Measurements from ENCODE around the gene URB1. TPM values are rescaled to one million over a fixed set of nuclear protein-coding genes. Genes with fewer than 3 reads are reported as not detected.
"Not testable (repeated sequence)": the region's sequence is repeated elsewhere in the genome, so short reads cannot be mapped to it uniquely, and the experiment has no call there.

Gene URB1
- total RNA-seq, 2 donors from 2014 or later, result 15.4 to 16.7 TPM

DNA sequence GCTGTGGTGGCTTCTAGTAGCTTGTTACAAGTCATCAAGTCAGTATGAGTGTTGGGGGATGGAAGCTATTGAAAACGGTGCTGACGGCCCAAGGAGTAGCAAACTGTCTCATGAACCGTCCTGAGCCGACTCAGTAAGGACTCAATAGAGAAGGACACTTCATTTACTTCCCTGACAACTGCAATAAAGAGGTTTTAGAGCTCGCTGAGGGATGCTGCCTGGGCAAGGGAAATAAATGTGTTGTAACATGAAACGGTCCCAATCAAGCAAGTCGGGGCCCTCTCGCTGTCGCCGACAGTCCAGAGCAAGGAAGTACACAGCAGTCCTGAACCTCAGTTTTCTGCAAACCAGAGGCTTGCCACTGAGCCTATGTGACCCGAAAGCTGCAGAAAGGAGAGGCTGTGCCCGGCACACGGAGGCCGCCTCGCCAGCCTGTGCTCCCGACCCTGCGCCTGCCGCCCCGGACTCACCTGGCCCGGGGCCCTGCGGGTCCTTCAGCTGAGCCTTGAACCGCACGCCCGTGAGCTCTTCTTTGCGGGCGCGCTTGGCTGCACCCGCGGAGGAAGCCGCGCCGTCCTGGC, 423 bp downstream of the URB1 start:
- Mint-ChIP-seq H3K4me1 (ENCODE audit: low read depth) (peaks cover 57% of the 10 kb centered on the region), H3K9me3 (no peaks in the 10 kb centered on the region), H3K36me3 (ENCODE audit: insufficient read depth in 2 of 2) (peaks cover 4 to 5% of the 10 kb centered on the region in 2 donors), H3K27me3 (ENCODE audit: low read depth) (no peaks in the 10 kb centered on the region), H3K27ac (no peak overlapping the region), H3K4me3 (peak overlapping the region; percentile 81 to 91)
- DNase-seq (no peak), ATAC-seq (replicated peaks in 1 of 2) (no peak)

GRCh38 chr21:32391755-32392154, 1.1 kb downstream of the URB1 start:
- DNase-seq (no peak), ATAC-seq (replicated peaks in 1 of 2) (no peak)
- Mint-ChIP-seq H3K36me3 (ENCODE audit: insufficient read depth in 2 of 2) (peaks cover 4 to 5% of the 10 kb centered on the region in 2 donors), H3K27ac (peak overlapping the region; percentile 55), H3K27me3 (ENCODE audit: low read depth) (no peaks in the 10 kb centered on the region), H3K4me3 (peak overlapping the region; percentile 81 to 91), H3K9me3 (no peaks in the 10 kb centered on the region), H3K4me1 (ENCODE audit: low read depth) (peaks cover 64% of the 10 kb centered on the region)

DNA sequence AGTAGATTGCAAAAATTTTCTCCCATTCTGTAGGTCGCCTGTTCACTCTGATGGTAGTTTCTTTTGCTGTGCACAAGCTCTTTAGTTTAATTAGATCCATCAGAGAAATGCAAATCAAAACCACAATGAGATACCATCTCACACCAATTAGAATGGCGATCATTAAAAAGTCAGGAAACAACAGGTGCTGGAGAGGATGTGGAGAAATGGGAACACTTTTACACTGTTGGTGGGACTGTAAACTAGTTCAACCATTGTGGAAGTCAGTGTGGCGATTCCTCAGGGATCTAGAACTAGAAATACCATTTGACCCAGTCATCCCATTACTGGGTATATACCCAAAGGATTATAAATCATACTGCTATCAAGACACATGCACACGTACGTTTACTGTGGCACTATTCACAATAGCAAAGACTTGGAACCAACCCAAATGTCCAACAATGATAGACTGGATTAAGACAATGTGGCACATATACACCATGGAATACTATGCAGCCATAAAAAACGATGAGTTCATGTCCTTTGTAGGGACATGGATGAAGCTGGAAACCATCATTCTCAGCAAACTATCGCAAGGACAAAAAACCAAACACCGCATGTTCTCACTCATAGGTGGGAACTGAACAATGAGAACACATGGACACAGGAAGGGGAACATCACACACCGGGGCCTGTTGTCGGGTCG, 2.1 kb downstream of the URB1 start:
- DNase-seq; H3K27me3 Mint-ChIP-seq (ENCODE audit: low read depth); ATAC-seq (replicated peaks in 1 of 2); H3K36me3 Mint-ChIP-seq (ENCODE audit: insufficient read depth in 2 of 2); H3K9me3 Mint-ChIP-seq: not testable (repeated sequence)
- Mint-ChIP-seq H3K27ac (peak overlapping the region; percentile 14), H3K4me3 (peak overlapping the region in 1 of 2 donors; percentile 2), H3K4me1 (ENCODE audit: low read depth) (peaks cover 72% of the 10 kb centered on the region)

DNA sequence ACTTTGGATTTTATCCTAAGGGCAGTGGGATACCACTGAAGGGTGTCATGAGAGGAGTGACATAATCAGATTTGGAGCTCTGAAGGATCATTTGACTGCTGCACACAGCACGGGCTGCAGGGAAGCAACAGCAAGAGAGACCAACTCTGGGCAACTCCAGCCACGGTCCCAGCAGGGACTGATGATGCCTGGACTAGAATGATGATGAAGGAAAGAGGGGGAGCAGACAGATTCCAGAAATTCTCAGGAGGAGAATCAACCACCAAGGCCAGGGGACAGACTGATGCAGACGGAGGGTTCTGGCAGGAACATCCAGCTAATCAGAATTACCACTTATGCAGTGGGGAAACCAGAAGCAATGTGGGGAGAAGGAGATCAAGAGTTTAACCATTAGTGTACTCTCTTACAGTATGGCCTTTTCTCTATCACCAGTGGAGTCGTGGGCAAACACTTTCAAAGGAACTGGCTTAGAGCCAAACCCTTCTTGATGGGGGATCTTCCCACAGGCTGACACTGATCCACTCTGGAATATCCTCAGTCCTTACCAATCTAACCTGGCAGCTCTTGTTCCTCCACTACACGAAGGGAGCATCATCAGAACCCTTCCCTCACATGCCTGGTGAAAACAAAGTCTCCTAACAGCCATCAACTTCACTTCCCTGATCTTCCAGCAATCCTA, 3.3 kb downstream of the URB1 start:
- DNase-seq, result no peak
- Mint-ChIP-seq H3K4me3 (peak overlapping the region; percentile 2 to 21), H3K4me1 (ENCODE audit: low read depth) (peaks cover 76% of the 10 kb centered on the region), H3K9me3 (no peaks in the 10 kb centered on the region), H3K27me3 (ENCODE audit: low read depth) (no peaks in the 10 kb centered on the region), H3K27ac (peak overlapping the region; percentile 23), H3K36me3 (ENCODE audit: insufficient read depth in 2 of 2) (peaks cover 4 to 9% of the 10 kb centered on the region in 2 donors)
- ATAC-seq (replicated peaks in 1 of 2), result no peak

- Mint-ChIP-seq H3K9me3 (no peaks in the 10 kb centered on the region), H3K36me3 (ENCODE audit: insufficient read depth in 2 of 2) (peaks cover 9 to 17% of the 10 kb centered on the region in 2 donors), H3K4me1 (ENCODE audit: low read depth) (peaks cover 67% of the 10 kb centered on the region), H3K4me3 (no peak overlapping the region), H3K27ac (no peak overlapping the region), H3K27me3 (ENCODE audit: low read depth) (no peaks in the 10 kb centered on the region)
- DNase-seq (no peak), ATAC-seq (replicated peaks in 1 of 2) (no peak)
These were observed 4.5 kb downstream of the URB1 start for GRCh38 chr21:32388306-32388705.

GRCh38 chr21:32387151-32387550, 5.7 kb downstream of the URB1 start:
- no peaks in the 10 kb centered on the region for H3K27me3 Mint-ChIP-seq (ENCODE audit: low read depth)

DNA sequence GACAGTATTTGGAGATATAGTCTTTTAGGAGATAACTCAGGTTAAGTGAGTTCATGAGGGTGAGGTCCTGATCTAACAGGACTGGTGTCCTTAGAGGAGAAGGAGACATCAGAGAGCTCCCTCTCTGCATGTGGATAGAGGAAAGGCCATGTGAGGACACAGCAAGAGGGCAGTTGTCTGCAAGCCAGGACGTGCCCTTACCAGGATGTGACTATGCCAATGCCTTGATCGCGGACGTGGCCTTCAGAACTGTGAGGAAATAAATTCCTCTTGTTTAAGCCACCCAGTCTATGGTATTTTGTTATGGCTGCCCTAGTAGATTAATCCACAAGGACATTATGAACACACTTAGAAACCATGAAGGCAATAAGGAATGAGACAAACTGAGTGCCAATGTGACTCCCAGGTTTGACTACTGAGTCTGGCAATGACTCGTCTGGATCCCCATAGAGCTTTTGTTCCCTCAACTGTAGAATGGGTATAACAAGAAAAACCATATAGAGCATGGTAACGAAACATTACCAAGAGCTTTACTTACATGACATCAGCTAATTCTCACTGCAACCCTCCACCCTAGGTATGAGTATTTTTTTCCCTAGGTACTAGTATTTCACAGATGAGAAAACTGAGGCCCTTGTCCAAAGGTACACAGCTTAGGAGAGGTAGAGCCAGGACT, 6.5 kb downstream of the URB1 start:
- H3K9me3 Mint-ChIP-seq, result no peaks in the 10 kb centered on the region
- peaks cover 10 to 22% of the 10 kb centered on the region in 2 donors for H3K36me3 Mint-ChIP-seq (ENCODE audit: insufficient read depth in 2 of 2)
- DNase-seq, result no peak
- no peaks in the 10 kb centered on the region for H3K27me3 Mint-ChIP-seq (ENCODE audit: low read depth)
- H3K4me3 Mint-ChIP-seq, result no peak overlapping the region
- H3K27ac Mint-ChIP-seq, result peak overlapping the region; percentile 40
- ATAC-seq (replicated peaks in 1 of 2), result peak in 1 of 2 donors; percentile 72
- H3K4me1 Mint-ChIP-seq (ENCODE audit: low read depth), result peaks cover 58% of the 10 kb centered on the region

More at GRCh38 chr21:32387151-32387550, 5.7 kb downstream of the URB1 start:
- no peak for ATAC-seq (replicated peaks in 1 of 2)
- Mint-ChIP-seq H3K9me3 (no peaks in the 10 kb centered on the region), H3K36me3 (ENCODE audit: insufficient read depth in 2 of 2) (peaks cover 10 to 22% of the 10 kb centered on the region in 2 donors), H3K27ac (peak overlapping the region; percentile 29), H3K4me3 (no peak overlapping the region), H3K4me1 (ENCODE audit: low read depth) (peaks cover 65% of the 10 kb centered on the region)
- no peak for DNase-seq

DNA sequence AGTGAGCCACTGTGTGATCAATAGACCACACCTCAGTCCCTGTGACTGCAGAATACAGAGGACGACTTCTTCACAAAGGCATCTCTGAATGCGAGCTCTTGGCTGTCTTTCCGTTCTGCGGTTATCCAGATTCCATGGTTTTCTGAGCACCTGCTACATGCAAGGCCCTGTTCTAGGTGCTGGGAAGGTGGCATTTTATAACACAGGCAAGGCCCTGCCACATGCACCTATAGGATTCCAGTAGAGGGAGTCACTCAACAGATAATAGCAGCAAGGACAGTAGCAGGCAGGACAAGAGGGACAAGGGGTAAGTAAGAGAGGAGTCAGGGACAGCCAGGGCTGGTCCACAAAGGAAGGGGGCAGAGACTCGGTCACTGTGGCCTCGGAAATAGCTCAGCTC, 9.0 kb downstream of the URB1 start:
- H3K4me1 Mint-ChIP-seq (ENCODE audit: low read depth), result peaks cover 33% of the 10 kb centered on the region
- no peak overlapping the region for H3K27ac Mint-ChIP-seq
- H3K27me3 Mint-ChIP-seq (ENCODE audit: low read depth), result no peaks in the 10 kb centered on the region
- DNase-seq (no peak), ATAC-seq (replicated peaks in 1 of 2) (no peak)
- H3K36me3 Mint-ChIP-seq (ENCODE audit: insufficient read depth in 2 of 2), result peaks cover 12 to 25% of the 10 kb centered on the region in 2 donors
- H3K4me3 Mint-ChIP-seq, result no peak overlapping the region
- H3K9me3 Mint-ChIP-seq, result no peaks in the 10 kb centered on the region

- peaks cover 16% of the 10 kb centered on the region for H3K4me1 Mint-ChIP-seq (ENCODE audit: low read depth)
- H3K27me3 Mint-ChIP-seq (ENCODE audit: low read depth), result no peaks in the 10 kb centered on the region
- no peak overlapping the region for H3K27ac Mint-ChIP-seq
- ATAC-seq (replicated peaks in 1 of 2) (no peak), DNase-seq (no peak)
- no peak overlapping the region for H3K4me3 Mint-ChIP-seq
- no peaks in the 10 kb centered on the region for H3K9me3 Mint-ChIP-seq
- H3K36me3 Mint-ChIP-seq (ENCODE audit: insufficient read depth in 2 of 2), result peaks cover 10 to 29% of the 10 kb centered on the region in 2 donors
These were observed 10.6 kb downstream of the URB1 start for GRCh38 chr21:32382108-32382644.

DNA sequence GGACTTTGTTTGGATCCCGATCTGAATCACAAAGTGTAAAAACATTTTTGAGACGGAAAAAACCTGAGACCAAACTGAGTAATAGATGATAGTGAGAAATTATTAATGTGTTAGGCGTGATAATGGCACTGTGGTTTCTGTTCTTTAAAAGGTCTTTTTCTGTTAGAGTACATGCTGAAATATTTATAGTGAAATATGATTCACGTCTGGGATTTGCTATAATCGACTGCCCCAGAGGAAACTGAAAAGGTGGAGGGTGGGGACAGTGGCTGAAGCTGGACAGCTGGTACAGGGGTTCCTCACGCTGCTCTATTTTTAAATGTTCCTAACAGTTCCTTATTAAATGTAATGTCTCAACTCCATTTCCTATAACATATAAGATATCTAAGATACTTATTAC, 11.2 kb downstream of the URB1 start:
- DNase-seq, result no peak
- Mint-ChIP-seq H3K27ac (no peak overlapping the region), H3K9me3 (no peaks in the 10 kb centered on the region), H3K4me1 (ENCODE audit: low read depth) (peaks cover 10% of the 10 kb centered on the region), H3K27me3 (ENCODE audit: low read depth) (no peaks in the 10 kb centered on the region), H3K4me3 (no peak overlapping the region), H3K36me3 (ENCODE audit: insufficient read depth in 2 of 2) (peaks cover 10 to 29% of the 10 kb centered on the region in 2 donors)
- no peak for ATAC-seq (replicated peaks in 1 of 2)

- DNase-seq (no peak), ATAC-seq (replicated peaks in 1 of 2) (no peak)
- Mint-ChIP-seq H3K36me3 (ENCODE audit: insufficient read depth in 2 of 2) (peaks cover 10 to 29% of the 10 kb centered on the region in 2 donors), H3K27ac (peak overlapping the region; percentile 57), H3K27me3 (ENCODE audit: low read depth) (no peaks in the 10 kb centered on the region), H3K4me3 (no peak overlapping the region), H3K9me3 (no peaks in the 10 kb centered on the region), H3K4me1 (ENCODE audit: low read depth) (peaks cover 7% of the 10 kb centered on the region)
These were observed 11.9 kb downstream of the URB1 start for GRCh38 chr21:32380940-32381339.

DNA sequence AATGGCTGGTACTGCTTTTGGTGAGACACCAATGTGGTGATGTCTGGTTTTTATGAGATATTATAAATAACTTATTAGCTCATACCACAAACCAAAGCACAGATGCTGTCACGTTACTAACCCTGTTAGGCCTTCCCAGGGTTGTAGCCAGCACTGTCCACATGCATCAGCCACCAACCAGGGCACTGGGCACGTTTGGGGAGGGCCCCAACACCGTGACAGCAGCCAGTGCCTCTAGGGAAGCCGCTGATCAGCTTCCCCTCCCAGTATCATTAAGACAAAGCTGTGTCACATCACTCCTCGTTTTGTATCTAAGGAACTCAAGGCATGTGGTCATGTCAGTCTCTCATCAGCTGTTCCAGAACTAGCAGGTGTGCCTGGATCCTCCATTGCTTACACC, 13.9 kb downstream of the URB1 start:
- no peaks in the 10 kb centered on the region for H3K27me3 Mint-ChIP-seq (ENCODE audit: low read depth)
- no peak overlapping the region for H3K4me3 Mint-ChIP-seq
- H3K27ac Mint-ChIP-seq, result no peak overlapping the region
- no peaks in the 10 kb centered on the region for H3K9me3 Mint-ChIP-seq
- ATAC-seq (replicated peaks in 1 of 2) (no peak), DNase-seq (no peak)
- no peaks in the 10 kb centered on the region for H3K4me1 Mint-ChIP-seq (ENCODE audit: low read depth)
- H3K36me3 Mint-ChIP-seq (ENCODE audit: insufficient read depth in 2 of 2), result peaks cover 9 to 22% of the 10 kb centered on the region in 2 donors

GRCh38 chr21:32377991-32378390, 14.8 kb downstream of the URB1 start:
- no peak overlapping the region for H3K4me3 Mint-ChIP-seq
- no peak overlapping the region for H3K27ac Mint-ChIP-seq
- ATAC-seq (replicated peaks in 1 of 2), result no peak
- H3K4me1 Mint-ChIP-seq (ENCODE audit: low read depth), result no peaks in the 10 kb centered on the region
- no peaks in the 10 kb centered on the region for H3K27me3 Mint-ChIP-seq (ENCODE audit: low read depth)
- no peak for DNase-seq
- peaks cover 6 to 15% of the 10 kb centered on the region in 2 donors for H3K36me3 Mint-ChIP-seq (ENCODE audit: insufficient read depth in 2 of 2)
- H3K9me3 Mint-ChIP-seq, result no peaks in the 10 kb centered on the region
